Measurements from ENCODE around the gene RTRAF. TPM values are rescaled to one million over a fixed set of nuclear protein-coding genes. Genes with fewer than 3 reads are reported as not detected.

The RTRAF gene
- total RNA-seq, 1 experiment from 2014 or later = 282 TPM

DNA sequence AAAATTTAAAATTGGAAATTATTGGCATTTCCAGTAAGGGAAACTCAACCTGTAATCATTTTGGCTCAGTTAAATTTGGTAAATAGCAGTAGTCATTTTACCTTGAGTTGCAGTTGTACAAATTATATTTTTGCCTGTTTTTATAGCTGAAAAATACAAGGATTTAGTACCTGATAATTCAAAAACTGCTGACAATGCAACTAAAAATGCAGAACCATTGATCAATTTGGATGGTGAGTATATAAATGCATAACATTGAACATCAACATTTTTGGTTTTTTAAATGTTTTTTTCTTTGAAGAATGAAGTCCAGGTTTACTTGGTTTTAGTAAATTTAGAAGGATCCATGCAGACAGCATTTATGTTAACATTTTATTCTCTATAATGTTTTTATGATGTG, 9.0 kb downstream of the RTRAF start:
- CTCF ChIA-PET = no interaction called here
- Mint-ChIP-seq H3K27ac (no peak overlapping the region), H3K4me1 (no peaks in the 10 kb centered on the region), H3K9me3 (no peaks in the 10 kb centered on the region), H3K27me3 (ENCODE audit: low read depth) (no peaks in the 10 kb centered on the region), H3K4me3 (no peak overlapping the region), H3K36me3 (peaks cover 67% of the 10 kb centered on the region)
- DNase-seq (ENCODE audit: low spot score) (no peak), ATAC-seq (no peak)
- TF ChIP-seq GTF2I (CRISPR knock-in tag; conservative IDR thresholded peaks at IDR 0.05) = no peak
- POLR2A ChIA-PET = no interaction called here

GRCh38 chr14:51999084-51999483, 9.7 kb downstream of the RTRAF start:
- Mint-ChIP-seq H3K36me3 (peaks cover 65% of the 10 kb centered on the region), H3K9me3 (no peaks in the 10 kb centered on the region), H3K4me1 (no peaks in the 10 kb centered on the region), H3K27me3 (ENCODE audit: low read depth) (no peaks in the 10 kb centered on the region), H3K4me3 (no peak overlapping the region), H3K27ac (no peak overlapping the region)
- TF ChIP-seq ZNF138 (CRISPR knock-in tag; conservative IDR thresholded peaks at IDR 0.05) (no peak), ZNF219 (CRISPR knock-in tag; IDR thresholded peaks at IDR 0.05; ENCODE audit: borderline replicate concordance) (no peak), NFYB (CRISPR knock-in tag; conservative IDR thresholded peaks at IDR 0.05; ENCODE audit: low read depth) (no peak), GTF2I (CRISPR knock-in tag; conservative IDR thresholded peaks at IDR 0.05) (no peak), IRF1 (CRISPR knock-in tag; IDR thresholded peaks at IDR 0.05) (no peak), MXD4 (CRISPR knock-in tag; IDR thresholded peaks at IDR 0.05; ENCODE audit: borderline replicate concordance) (no peak), HMGA2 (CRISPR knock-in tag; IDR thresholded peaks at IDR 0.05) (no peak), ZNF671 (CRISPR knock-in tag; IDR thresholded peaks at IDR 0.05) (no peak), MYBL2 (CRISPR knock-in tag; IDR thresholded peaks at IDR 0.05) (no peak), ZNF263 (CRISPR knock-in tag; IDR thresholded peaks at IDR 0.05; ENCODE audit: low read depth) (no peak)
- TF ChIP-seq, protein P1, sequence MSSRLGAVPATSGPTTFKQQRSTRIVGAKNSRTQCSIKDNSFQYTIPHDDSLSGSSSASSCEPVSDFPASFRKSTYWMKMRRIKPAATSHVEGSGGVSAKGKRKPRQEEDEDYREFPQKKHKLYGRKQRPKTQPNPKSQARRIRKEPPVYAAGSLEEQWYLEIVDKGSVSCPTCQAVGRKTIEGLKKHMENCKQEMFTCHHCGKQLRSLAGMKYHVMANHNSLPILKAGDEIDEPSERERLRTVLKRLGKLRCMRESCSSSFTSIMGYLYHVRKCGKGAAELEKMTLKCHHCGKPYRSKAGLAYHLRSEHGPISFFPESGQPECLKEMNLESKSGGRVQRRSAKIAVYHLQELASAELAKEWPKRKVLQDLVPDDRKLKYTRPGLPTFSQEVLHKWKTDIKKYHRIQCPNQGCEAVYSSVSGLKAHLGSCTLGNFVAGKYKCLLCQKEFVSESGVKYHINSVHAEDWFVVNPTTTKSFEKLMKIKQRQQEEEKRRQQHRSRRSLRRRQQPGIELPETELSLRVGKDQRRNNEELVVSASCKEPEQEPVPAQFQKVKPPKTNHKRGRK (CRISPR knock-in tag; IDR thresholded peaks at IDR 0.05; ENCODE audit: borderline replicate concordance) = no peak
- DNase-seq (ENCODE audit: low spot score) = no peak
- POLR2A ChIA-PET = no interaction called here
- CTCF ChIA-PET = no interaction called here
- no peak for ATAC-seq

GRCh38 chr14:52000019-52000582, 10.8 kb downstream of the RTRAF start:
- Mint-ChIP-seq H3K27me3 (ENCODE audit: low read depth) (no peaks in the 10 kb centered on the region), H3K36me3 (peaks cover 67% of the 10 kb centered on the region), H3K27ac (no peak overlapping the region), H3K9me3 (no peaks in the 10 kb centered on the region), H3K4me1 (no peaks in the 10 kb centered on the region), H3K4me3 (no peak overlapping the region)
- ChIA-PET CTCF (no interaction called here), POLR2A (no interaction called here)
- no peak for ATAC-seq
- no peak for DNase-seq (ENCODE audit: low spot score)
- TF ChIP-seq HMGA2 (CRISPR knock-in tag; IDR thresholded peaks at IDR 0.05) (no peak), RELA (CRISPR knock-in tag; IDR thresholded peaks at IDR 0.05; ENCODE audit: borderline replicate concordance) (no peak), EMX1 (CRISPR knock-in tag; IDR thresholded peaks at IDR 0.05) (no peak), ZNF416 (CRISPR knock-in tag; IDR thresholded peaks at IDR 0.05) (no peak), ZNF219 (CRISPR knock-in tag; IDR thresholded peaks at IDR 0.05; ENCODE audit: borderline replicate concordance) (no peak), FOXJ3 (CRISPR knock-in tag; IDR thresholded peaks at IDR 0.05; ENCODE audit: borderline replicate concordance) (no peak), NR2C2 (CRISPR knock-in tag; IDR thresholded peaks at IDR 0.05) (no peak), TP53 (CRISPR knock-in tag; IDR thresholded peaks at IDR 0.05) (no peak), ZNF396 (CRISPR knock-in tag; IDR thresholded peaks at IDR 0.05; ENCODE audit: borderline replicate concordance) (no peak)
- TF ChIP-seq, protein P2, sequence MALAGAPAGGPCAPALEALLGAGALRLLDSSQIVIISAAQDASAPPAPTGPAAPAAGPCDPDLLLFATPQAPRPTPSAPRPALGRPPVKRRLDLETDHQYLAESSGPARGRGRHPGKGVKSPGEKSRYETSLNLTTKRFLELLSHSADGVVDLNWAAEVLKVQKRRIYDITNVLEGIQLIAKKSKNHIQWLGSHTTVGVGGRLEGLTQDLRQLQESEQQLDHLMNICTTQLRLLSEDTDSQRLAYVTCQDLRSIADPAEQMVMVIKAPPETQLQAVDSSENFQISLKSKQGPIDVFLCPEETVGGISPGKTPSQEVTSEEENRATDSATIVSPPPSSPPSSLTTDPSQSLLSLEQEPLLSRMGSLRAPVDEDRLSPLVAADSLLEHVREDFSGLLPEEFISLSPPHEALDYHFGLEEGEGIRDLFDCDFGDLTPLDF (CRISPR knock-in tag; IDR thresholded peaks at IDR 0.05) = no peak
- TF ChIP-seq, protein P3, sequence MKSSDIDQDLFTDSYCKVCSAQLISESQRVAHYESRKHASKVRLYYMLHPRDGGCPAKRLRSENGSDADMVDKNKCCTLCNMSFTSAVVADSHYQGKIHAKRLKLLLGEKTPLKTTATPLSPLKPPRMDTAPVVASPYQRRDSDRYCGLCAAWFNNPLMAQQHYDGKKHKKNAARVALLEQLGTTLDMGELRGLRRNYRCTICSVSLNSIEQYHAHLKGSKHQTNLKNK (CRISPR knock-in tag; IDR thresholded peaks at IDR 0.05) = no peak
- TF ChIP-seq, protein P4, sequence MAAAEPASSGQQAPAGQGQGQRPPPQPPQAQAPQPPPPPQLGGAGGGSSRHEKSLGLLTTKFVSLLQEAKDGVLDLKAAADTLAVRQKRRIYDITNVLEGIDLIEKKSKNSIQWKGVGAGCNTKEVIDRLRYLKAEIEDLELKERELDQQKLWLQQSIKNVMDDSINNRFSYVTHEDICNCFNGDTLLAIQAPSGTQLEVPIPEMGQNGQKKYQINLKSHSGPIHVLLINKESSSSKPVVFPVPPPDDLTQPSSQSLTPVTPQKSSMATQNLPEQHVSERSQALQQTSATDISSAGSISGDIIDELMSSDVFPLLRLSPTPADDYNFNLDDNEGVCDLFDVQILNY (CRISPR knock-in tag; IDR thresholded peaks at IDR 0.05) = no peak
- TF ChIP-seq, protein P5, sequence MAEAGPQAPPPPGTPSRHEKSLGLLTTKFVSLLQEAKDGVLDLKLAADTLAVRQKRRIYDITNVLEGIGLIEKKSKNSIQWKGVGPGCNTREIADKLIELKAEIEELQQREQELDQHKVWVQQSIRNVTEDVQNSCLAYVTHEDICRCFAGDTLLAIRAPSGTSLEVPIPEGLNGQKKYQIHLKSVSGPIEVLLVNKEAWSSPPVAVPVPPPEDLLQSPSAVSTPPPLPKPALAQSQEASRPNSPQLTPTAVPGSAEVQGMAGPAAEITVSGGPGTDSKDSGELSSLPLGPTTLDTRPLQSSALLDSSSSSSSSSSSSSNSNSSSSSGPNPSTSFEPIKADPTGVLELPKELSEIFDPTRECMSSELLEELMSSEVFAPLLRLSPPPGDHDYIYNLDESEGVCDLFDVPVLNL (CRISPR knock-in tag; IDR thresholded peaks at IDR 0.05; ENCODE audit: borderline replicate concordance, low read depth) = no peak
- TF ChIP-seq, protein P6, sequence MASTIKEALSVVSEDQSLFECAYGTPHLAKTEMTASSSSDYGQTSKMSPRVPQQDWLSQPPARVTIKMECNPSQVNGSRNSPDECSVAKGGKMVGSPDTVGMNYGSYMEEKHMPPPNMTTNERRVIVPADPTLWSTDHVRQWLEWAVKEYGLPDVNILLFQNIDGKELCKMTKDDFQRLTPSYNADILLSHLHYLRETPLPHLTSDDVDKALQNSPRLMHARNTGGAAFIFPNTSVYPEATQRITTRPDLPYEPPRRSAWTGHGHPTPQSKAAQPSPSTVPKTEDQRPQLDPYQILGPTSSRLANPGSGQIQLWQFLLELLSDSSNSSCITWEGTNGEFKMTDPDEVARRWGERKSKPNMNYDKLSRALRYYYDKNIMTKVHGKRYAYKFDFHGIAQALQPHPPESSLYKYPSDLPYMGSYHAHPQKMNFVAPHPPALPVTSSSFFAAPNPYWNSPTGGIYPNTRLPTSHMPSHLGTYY (CRISPR knock-in tag; IDR thresholded peaks at IDR 0.05) = no peak
- TF ChIP-seq, protein P7, sequence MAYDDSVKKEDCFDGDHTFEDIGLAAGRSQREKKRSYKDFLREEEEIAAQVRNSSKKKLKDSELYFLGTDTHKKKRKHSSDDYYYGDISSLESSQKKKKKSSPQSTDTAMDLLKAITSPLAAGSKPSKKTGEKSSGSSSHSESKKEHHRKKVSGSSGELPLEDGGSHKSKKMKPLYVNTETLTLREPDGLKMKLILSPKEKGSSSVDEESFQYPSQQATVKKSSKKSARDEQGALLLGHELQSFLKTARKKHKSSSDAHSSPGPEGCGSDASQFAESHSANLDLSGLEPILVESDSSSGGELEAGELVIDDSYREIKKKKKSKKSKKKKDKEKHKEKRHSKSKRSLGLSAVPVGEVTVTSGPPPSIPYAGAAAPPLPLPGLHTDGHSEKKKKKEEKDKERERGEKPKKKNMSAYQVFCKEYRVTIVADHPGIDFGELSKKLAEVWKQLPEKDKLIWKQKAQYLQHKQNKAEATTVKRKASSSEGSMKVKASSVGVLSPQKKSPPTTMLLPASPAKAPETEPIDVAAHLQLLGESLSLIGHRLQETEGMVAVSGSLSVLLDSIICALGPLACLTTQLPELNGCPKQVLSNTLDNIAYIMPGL (CRISPR knock-in tag; IDR thresholded peaks at IDR 0.05) = no peak

Data from WTC11 (cell line).